Mucosa of gallbladder (tissue), 1 donor: Measurements from ENCODE around the gene ANO4. TPM values are rescaled to one million over a fixed set of nuclear protein-coding genes. Genes with fewer than 3 reads are reported as not detected.

Experiments used
- DNase-seq: peaks from one replicate; pipeline ENCODE4 v3.0.0-alpha.2; 2020; ENCODE audit warnings: low spot score
- total RNA-seq: library from RNA; stranded (reverse); gene quantifications from one replicate; pipeline ENCODE4 v1.2.1, GENCODE V29; 2021
- donor health status: DM: no; HTN: no; CAD: no.

ANO4 gene
- total RNA-seq = 0.12 TPM

DNA sequence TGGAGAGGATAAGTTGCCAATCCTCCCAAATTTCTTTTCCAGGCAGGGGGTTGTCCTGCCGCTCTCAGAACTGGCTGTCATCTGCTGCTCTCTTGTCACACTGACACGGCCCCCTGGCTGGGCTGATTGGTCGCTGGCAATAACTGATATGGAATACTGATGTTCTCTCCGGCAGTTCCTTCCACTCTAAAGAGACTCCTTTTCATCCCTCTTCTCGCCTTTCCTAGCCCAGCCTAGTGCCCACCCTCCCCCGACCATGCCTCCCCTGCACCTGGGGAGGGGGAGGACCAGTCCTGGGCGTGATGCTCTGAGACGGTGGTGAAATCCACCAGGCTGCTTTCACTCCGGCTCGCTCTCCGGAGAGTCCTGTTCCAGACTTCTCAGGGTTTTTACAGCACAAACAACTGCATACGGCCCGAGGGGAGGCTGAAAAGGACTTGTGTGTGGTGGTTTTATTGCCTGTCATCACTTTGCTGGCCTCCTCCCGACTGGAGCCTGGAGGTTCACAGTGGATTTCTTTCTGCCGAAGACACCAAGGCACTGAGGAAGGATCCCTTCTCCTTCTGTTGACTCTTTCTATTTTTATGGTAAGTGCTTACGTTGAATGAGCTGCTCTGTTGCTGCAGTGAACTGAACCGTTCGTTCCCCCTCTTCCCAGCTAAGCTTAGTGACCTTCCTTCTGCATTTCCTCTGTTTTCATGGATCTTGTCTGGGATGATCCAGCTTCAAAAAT lies at the start of gene ANO4:
Gene ANO4, plus strand, starts transcription at position 336 of the 733 bp plus-strand sequence. CDS start 107,010 bp downstream, outside the sequence.
- DNase-seq = no peak

DNA sequence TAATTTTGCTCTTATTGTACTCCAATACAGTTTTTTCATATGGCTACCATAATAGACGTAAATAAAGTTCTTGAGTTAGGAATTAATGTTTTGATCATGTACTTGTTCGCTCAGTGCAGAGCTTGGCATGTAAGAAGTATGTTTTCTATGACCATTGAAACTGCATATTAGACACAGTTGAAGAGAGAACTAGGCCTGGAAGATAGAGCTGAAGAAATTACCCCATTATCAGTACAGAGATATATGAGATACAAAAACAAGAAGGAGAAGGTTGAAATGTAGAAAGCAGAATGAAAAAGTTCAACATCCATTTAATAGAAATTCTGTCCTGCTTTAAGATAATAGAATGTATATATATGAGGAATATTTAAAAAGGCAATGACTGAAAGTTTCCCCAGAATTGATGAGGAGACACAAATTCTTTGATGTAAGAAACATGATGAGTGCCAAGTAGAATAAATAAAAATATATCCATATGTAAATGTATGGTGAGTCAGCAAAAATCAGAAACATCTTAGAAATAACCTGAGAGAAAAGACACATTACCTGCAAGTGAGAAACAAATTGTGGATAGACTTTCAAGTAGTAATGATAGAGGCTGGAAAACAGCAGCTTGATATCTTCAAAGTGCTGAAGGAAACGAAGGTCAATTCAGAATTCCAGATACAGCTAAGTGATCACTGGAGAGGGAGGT lies 49.1 kb upstream of the ANO4 start:
- DNase-seq = no peak

DNA sequence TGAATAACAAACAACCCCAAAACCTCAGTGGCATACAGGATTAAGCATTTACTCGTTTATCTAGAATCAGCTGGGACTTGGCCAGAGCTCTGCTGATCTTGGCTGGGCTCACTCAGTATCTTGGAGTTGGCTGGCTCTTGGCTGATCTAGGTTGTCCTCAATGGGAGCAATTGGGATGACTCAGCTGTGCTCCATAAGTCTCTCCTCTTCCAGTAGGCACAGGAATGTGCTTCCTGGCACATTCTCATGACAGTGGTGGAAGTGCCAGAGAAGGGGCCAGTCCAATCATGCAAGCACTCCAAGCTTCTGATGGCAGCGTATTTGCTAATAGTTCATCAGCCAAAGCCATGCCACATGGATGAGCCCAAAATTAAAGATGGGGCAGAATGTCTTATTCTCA lies 41.7 kb upstream of the ANO4 start:
- DNase-seq = no peak

DNA sequence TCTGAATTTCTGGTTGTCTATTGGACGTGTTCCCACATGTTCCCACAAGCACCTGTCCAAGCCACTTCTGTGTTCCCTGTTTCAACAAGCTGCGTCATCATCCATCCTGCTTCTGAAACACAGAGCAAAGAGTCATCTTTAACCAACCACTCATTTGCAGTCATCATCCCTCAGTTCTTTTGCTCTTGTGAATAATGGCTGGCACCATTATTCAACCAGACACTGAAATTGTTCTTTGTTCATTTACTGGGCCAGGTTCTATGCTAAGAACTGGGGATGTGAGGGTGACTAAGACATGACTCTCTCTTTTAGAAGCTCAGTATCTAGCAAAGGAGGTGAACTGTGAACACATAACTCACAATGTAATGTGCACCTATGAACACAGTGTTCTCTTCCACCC lies 40.7 kb upstream of the ANO4 start:
- no peak for DNase-seq

DNA sequence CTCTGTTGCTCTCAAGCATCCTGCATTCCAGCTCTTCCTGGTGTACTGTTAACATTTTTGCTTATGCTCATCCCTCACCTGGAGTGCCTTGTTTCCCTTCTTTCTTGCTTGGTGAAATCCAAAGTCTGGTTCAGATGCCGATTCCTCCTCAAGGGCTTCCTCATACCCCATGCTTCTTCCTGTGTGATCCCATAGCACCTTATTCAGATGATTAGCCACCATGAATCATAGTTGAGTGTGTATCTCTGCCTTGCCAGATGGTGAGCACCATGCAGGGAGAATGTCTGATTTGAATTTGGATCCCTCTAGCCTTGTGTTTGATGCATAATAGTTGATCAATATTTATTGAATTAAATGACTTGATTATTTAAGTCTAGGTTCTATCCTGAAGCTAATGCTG lies 39.4 kb upstream of the ANO4 start:
- DNase-seq = no peak

DNA sequence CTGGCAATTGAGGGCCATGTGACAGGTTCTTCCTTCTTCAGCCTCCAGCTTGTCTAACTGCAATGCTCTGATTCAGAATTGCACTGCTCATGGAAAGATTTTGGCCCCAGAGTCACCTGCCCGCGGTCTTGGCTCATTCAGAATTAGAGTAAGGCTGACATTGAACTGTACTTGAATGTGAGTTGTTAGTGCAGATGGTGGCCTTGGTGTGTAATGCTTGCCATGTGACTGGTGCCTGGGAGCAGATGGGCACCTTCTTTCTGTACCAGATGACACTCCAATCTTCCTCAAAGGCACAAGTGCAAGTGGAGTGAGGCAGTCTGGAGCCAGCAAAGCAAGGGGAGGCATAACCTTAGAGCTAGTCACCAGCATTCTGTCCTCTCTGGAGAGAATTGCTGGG lies 36.5 kb upstream of the ANO4 start:
- no peak for DNase-seq

DNA sequence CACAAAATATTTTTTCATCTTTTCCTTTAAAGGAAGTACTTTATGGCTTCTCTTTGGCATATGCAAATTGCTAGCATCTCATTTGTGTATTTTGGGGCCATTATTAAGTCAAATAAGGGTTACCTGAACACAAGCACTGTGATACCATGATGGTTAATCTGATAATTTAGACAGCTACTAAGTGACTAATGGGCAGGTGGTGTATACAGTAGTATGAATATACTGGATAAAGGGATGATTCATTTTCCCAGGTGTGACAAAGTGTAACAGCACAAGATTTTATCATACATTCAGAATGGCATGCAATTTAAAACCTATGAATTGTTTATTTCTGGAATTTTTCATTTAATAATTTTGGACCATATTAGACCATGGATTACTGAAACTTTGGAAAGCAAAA lies 27.2 kb upstream of the ANO4 start:
- DNase-seq = no peak

DNA sequence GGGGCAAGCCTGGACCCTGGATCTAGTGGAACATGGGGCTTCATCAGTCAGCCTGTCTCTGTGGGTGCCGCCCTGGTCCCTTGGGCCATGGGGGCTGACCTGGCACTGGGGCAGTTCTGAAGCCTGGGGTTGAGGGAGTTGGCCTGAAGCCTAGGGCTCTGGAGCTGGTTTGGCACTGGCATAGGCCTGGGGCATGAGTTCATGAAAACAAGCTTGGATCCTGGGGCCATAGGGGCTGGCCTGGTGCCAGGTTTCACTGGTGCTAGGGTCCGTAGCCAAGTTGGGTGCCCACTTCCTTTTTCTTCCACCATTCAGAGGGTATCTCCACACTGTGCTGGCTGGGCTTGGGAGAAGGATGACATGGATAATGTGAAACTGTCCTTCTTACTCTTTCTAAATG lies 26.6 kb upstream of the ANO4 start:
- DNase-seq = no peak

DNA sequence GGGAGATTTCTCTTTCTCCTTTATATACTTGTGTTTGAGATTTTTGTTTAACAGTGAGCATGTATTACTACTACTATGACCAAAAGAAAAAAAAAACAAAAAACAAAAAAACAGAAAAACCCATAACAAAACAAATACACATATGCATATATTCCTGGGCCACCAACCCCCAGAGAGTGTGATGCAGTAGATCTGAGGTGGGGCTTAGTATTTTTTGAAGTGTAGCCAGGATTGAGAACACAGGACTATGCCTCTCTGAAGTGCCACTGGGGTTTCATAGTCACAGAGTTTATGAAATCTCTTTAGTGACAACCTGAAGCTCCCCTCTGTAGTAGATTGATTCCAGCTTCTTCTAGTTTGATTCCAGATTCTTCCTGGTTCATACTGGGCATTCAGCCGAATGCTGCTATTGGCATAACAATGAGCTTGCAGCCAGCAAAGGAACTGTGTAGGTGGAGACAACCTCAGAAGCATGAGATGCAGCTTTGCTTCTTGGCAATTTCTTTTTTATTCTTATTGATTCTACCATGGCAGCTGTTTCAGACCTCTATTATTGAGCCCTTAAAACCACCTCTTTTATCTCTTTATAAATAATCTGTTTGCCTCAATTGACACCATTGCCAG lies 15.5 kb upstream of the ANO4 start:
- DNase-seq = no peak

DNA sequence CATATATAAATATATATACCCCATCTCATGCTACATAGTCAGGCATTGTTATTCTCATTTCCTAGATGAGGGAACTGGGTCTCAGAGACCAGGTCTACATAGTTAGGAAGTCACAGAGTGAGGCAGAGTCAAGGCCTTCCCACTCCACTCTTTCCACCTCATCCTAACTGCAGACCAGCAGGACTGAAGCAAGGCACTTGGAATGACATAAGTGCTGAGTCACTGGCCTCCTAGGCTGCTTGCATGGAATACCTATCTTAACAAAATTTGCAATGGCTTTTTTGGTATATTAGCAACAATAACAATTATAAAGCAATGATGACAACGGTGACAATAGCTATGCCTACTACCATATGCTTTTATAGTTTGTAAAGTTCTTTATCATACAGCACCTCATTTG lies 5.4 kb upstream of the ANO4 start:
- no peak for DNase-seq

DNA sequence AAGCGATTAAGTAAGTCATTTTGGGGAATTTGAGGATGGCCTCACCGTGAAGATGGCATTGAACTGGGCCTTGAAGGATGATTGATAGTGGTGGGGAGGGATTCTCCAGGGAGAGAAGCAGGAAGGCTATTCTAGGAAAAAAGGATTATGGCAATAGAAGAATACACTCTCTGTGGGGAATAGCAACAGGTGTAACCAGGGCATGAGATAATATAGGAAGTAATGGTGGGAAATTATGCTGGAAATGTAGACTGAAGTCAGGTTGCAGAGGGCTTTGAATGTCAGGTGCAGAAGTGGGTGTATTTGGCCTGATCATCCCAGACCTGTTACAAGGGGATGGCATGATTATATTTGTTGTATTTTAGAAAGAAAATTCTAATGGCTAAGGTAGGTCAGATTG lies 4.6 kb upstream of the ANO4 start:
- no peak for DNase-seq

DNA sequence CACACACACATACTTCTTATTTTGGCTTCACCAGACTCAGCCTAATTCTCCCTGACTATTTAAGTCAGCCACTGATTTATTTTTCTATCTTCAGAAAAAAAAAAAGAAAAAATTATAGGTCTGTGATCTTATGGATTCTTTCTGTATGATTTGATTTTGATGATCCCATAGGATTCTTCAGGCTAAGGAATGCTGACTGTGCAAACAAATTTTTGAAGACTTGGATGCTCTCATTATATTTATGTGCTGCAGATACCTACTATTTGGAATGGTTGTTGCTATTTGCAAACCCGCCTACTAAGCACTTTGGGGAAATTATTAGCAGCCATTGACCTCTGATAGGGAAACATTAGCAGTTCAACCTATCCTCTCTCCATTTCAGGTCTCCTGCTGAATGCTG lies 4.0 kb upstream of the ANO4 start:
- no peak for DNase-seq

DNA sequence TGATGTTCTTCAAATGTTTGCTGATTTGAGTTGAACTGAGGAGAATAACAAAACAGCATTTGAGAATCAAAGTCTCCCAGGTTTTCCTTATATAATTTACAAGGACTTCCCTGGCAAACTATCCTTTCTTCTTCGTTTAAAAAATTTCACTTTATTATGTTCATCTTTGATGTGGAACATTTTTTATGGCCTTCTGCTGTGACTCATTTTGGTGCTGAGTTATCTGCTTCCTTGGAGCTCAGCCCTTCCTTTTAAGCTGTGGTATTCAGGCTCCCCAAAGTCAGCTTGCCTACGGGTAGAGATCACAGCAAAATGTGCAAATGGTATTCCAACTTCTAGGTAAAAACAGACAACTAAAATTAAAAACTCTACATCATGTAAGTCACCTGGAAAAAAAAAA lies 1.4 kb upstream of the ANO4 start:
- DNase-seq = no peak

DNA sequence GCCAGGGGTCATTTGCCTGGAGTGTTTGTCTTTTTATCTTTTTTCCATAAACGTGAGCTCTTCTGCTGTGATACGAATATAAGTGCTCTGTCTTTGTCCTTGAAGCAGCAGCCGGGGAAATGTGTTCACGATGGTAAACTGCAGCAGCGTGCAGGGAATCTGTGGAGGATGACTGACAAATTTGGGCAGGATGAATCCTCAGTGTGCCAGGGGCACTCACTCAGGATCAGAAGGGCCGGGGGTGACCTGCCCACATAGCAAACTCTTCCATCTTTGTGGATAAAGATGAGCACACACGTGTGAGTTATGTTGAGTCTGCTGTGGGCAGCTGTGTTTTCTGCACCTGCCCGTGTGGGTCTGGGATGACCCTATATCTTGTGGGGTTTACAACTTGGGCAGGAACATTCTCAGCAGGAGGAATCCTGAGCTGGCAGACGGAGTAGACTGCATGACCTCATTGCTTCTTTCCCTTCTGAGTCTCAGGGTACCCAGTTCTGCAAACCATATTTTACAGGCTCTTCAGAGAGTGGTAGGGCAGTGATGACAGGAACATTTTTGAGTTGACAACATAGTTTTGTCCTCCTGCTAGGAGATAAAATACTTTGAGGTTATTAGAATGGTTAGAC lies 711 bp downstream of the ANO4 start:
- DNase-seq = no peak

DNA sequence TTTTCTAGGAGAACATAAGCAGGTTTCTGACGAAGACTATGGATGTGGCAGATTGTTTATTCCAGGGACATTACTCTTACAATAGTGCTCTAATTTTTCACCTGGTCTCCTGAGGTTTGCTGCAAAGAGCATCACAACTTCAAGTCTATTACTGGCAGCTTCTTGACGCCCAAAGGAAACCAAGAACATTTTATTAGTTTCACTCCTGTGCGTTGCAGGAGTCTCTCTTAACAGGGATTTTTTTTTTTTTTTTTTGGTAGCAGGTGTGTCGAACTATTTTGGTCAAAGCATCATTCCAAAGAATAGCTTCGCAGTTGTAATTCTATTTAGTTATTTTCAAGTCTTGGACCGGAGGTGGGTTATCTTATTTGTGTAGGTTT lies 1.2 kb downstream of the ANO4 start:
- DNase-seq = no peak

DNA sequence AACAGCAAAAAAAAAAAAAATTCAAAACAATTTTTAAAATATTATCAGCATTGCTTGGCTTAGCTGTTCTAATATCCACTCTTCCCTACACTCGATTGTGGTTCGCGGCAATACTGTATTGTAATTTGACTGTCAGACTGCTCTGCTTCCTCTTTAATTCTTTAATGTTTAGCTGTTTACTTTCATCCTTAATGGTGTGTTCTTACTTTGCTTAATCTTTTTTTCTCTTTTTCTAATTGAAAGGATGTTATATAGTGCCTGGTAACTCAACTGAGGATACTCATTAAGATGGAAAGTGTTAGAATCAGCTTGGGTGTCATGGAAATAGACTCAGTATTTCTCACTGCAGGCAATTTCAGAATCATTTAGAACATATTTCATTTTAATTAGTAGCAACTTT lies 2.0 kb downstream of the ANO4 start:
- no peak for DNase-seq

DNA sequence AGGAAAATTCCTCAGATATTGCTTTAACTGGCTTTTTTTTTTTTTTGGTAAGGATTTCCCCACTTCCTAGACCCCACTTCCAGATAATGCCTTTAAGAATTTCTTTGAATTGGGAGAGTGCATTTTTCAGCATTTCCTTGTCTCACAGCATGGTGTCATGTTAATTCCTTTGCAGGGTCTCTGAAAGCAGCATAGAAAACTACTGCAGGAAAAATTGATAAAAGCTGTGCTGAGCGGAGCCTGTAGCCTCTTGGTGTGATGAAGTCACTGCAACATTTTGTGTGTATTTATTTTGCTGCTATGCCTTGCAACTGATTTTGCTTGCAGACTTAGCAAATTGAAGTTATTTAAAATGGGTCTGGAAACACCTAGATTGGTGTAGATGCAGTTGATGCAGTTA lies 2.7 kb downstream of the ANO4 start:
- no peak for DNase-seq

DNA sequence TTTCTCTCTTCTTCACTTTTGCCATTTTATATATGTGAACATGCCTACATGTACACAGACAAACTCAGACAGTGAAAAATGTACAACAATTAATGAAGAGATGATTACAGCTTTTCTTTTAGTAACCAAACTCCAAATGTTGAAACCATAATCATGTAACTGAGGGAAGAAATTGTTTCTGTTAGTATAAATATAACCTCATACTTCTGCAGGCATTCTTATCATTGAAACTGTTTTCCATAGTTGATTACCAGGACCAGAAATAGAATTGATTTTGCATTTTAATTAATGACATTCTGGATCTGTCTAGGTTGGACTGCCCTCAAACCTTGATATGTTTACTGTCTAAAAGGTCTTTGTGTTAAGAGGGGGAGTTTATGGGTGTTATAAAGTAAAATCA lies 3.2 kb downstream of the ANO4 start:
- DNase-seq = no peak

DNA sequence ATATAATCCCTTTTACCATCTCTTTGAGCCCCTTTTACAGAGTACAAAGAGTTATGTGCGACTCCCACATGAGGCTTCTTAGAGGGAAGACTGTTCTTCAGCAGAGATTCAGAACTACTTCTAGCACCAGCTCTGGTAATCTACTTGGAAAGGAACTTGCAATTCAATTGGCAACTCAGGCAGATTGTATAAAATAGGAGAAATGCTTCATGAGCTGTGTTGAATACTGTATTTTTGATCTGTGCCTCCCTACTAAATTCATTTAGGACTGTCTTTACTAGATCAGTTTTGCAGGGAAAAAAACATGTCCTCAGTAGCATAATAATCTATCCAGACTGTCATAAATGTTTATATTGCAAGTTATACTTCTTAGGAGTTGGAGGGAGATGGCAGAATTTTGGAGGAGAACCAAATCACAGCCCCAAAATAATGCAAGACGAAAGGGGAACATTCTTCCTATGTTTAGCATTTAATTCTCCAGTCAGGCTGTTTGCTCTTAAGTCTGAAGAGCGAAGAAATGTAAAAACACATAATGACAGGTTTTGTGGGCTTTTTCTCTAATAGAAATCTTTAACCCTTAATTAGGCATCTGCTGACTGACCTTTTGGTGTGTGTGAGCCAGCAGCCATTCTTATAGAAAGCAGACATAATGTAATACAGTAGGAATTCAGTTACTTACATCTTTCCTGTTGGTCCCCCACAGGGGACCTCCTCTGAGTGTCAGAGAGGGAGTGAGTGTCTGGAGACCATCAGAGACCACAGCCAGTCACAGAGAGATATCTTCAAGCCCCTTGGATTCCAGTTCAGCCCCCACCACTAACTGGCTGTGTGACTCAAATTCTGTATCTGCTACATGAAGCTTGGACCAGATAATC lies 3.9 kb downstream of the ANO4 start:
- DNase-seq = no peak

DNA sequence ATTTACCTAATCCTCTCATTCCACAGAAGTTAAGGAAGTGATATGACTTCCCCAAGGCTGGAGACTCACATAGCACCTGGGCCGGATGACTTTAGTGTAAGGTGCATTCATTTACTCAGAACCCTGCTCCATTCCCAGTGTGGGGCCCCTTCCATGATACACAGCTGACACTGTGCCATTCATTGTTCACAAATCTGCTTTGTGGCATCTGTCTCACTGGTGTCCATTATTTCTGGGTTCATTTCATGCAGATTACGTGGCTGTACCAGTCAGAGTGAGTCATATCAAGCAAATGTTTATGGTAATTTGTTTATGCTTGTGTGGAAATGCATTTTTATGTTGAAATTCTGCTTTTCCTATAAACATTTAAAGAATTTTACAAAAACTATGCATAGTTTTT lies 5.2 kb downstream of the ANO4 start:
- DNase-seq = no peak

DNA sequence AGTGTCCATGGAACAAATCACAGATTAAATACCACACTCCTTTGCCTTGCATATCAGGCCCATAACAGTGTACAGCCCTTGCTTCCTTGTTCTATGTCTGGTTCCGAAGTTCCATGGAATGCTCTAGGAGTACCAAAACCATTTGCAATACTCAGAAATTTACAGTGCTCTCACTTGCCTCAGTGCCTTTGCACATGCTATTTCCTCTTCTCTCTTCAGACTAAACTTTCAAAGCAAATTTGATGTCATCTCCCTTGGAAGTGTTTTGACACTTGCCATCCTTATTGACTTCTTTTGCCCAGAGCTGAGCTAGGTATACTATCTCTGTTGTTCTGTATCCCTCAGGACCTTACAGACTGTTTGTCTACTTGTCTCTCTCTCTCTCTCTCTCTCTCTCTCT lies 6.1 kb downstream of the ANO4 start:
- no peak for DNase-seq

DNA sequence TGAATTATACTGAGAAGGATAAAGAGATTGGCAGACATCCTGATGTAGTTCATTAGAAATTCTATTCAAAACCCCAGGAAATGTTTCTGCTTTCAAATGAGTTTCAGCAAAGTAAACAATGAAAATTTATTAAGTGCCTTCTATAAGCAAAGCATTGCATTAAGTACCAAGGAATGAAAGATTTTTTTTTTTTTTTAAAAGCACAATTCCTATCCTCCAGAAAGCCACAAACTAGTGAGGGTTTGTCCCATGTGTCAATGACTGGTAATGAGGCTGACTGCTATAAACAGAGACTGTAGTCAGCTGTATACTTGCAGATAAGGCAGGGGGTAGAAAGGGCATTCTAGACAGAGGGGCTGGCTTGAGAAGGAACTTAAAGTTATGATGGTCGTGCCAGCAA lies 6.7 kb downstream of the ANO4 start:
- DNase-seq = no peak
